HEK293T (cell line): ENCODE results near the gene PEX10.

ENCODE experiments used
- CTCF ChIA-PET: fragments of 350-600 bp; formaldehyde crosslinking; extraction: SDS; loops from one replicate; lab custom pipeline; 2021; ENCODE audit warnings: antibody characterized with exemption, inconsistent platforms; lab: Yijun Ruan, JAX
- POLR2A ChIA-PET: fragments of 350-600 bp; formaldehyde crosslinking; extraction: SDS; loops from one replicate; lab custom pipeline; 2020; ENCODE audit warnings: antibody characterized with exemption, inconsistent platforms; lab: Yijun Ruan, JAX
- DNase-seq: peaks from one replicate; pipeline ENCODE4 v3.0.0; 2012; ENCODE audit warnings: mixed read lengths; ENCODE audit errors: extremely low spot score
- ARNT ChIP-seq: fragments of 450-650 bp; IDR thresholded peaks from 2 replicates; pipeline ENCODE4 v1.6.1; 2017; ENCODE audit warnings: mild to moderate bottlenecking
- BHLHE40 ChIP-seq: fragments of 450-650 bp; IDR thresholded peaks from 2 replicates; pipeline ENCODE4 v1.6.1; 2016; ENCODE audit warnings: mild to moderate bottlenecking, moderate library complexity, borderline replicate concordance
- CTBP1 ChIP-seq: fragments of 450-650 bp; IDR thresholded peaks from 2 replicates; pipeline ENCODE4 v1.6.1; 2016; ENCODE audit warnings: borderline replicate concordance
- ELF4 ChIP-seq: fragments of 450-650 bp; IDR thresholded peaks from 2 replicates; pipeline ENCODE4 v1.6.1; 2017; ENCODE audit warnings: antibody characterized with exemption
- FOXA1 ChIP-seq: fragments of 450-650 bp; IDR thresholded peaks from 2 replicates; pipeline ENCODE4 v1.6.1; 2016; ENCODE audit warnings: mild to moderate bottlenecking
- FOXK2 ChIP-seq: fragments of 450-650 bp; IDR thresholded peaks from 2 replicates; pipeline ENCODE4 v1.6.1; 2016; ENCODE audit warnings: mild to moderate bottlenecking
- FOXM1 ChIP-seq: fragments of 450-650 bp; IDR thresholded peaks from 2 replicates; pipeline ENCODE4 v1.6.1; 2017; ENCODE audit warnings: mild to moderate bottlenecking, borderline replicate concordance
- HDGF ChIP-seq: fragments of 450-650 bp; IDR thresholded peaks from 2 replicates; pipeline ENCODE4 v1.6.1; 2017; ENCODE audit warnings: antibody characterized with exemption, borderline replicate concordance
- L3MBTL2 ChIP-seq: fragments of 450-650 bp; conservative IDR thresholded peaks from 2 replicates; pipeline ENCODE4 v1.6.1; 2016; ENCODE audit warnings: mild to moderate bottlenecking
- LEF1 ChIP-seq: fragments of 450-650 bp; IDR thresholded peaks from 2 replicates; pipeline ENCODE4 v1.6.1; 2017; ENCODE audit warnings: mild to moderate bottlenecking, borderline replicate concordance
- NFRKB ChIP-seq: fragments of 450-650 bp; IDR thresholded peaks from 2 replicates; pipeline ENCODE4 v1.6.1; 2016; ENCODE audit warnings: mild to moderate bottlenecking, moderate library complexity
- PKNOX1 ChIP-seq: fragments of 450-650 bp; IDR thresholded peaks from 2 replicates; pipeline ENCODE4 v1.6.1; 2016
- SP1 ChIP-seq: fragments of 450-650 bp; IDR thresholded peaks from 2 replicates; pipeline ENCODE4 v1.6.1; 2017
- SUZ12 ChIP-seq: fragments of 450-650 bp; IDR thresholded peaks from 2 replicates; pipeline ENCODE4 v1.6.1; 2016; ENCODE audit warnings: mild to moderate bottlenecking
- TARDBP ChIP-seq: fragments of 450-650 bp; IDR thresholded peaks from 2 replicates; pipeline ENCODE4 v1.6.1; 2016
- ZNF384 ChIP-seq: fragments of 450-650 bp; IDR thresholded peaks from 2 replicates; pipeline ENCODE4 v1.6.1; 2016

Gene PEX10

DNA sequence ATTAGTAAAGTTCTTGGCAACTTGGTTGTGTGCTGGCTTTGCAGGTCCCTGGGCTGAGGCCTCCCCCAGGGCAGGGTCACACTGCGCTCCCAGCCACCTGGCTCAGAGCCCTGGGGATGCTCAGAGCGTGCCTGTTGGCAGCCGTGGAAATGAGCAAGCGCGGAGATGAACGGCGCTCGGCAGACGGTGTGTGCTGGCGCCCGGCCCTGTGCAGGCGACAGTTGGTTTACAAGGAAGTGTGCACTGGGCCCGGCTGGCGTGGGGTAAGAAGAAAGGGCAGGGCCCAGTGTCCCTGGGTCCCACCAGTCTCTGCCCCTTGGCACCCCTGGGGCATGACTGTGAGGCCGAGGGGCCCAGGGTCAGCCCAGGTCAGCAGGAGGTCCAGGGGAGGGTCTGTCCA lies 25.7 kb upstream of the PEX10 start:
- TF ChIP-seq CTBP1 (no peak), L3MBTL2 (no peak), PKNOX1 (no peak), FOXA1 (no peak)
- DNase-seq = no peak
- CTCF ChIA-PET = no interaction called here
- POLR2A ChIA-PET = no interaction called here

DNA sequence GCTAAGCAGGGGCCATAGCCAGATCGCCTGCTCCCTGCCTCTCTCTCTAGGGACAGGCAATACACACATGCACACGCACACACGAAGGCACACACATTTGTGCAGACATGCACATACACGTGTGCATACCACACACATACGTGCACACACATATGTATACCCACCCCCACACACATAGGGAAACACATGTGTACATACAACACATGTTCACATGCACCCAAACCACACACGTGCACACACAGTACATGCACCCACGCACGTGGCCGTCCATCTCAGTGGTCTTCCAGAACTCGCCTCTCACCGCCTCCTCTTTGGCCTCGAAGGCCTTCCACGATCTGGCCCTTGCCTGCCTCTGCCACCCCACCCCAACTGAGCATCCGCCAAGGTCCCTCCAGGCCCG lies 25.3 kb upstream of the PEX10 start:
- ChIA-PET CTCF (no interaction called here), POLR2A (no interaction called here)
- DNase-seq = no peak
- TF ChIP-seq L3MBTL2 = no peak

DNA sequence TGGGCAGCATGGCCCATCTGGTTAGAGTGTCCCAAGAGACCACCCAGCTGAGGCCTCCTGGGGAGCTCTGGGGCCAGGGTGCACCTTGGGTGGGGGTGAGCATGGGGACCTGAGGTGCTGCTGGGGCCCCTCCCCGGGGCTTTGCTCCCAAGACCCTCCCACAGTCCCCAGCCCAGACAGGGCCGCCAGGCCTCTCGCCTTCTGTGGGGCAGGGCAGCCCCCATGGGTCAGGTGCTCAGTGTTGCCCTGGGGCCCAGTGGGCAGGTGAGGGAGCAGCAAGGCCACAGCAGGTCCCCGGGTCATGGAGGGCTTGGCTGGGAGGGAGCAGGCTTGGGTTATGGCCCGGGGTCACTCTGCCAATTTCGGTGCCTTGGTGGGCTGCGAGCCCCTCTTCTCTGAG lies 24.5 kb upstream of the PEX10 start:
- CTCF ChIA-PET = no interaction called here
- no peak for DNase-seq
- no peak for TF ChIP-seq ARNT
- no peak for TF ChIP-seq HDGF
- no peak for TF ChIP-seq PKNOX1
- no peak for TF ChIP-seq TARDBP
- no peak for TF ChIP-seq LEF1
- no peak for TF ChIP-seq FOXK2
- no peak for TF ChIP-seq SUZ12
- no peak for TF ChIP-seq CTBP1
- no peak for TF ChIP-seq L3MBTL2
- no peak for TF ChIP-seq BHLHE40
- TF ChIP-seq ELF4 = no peak
- no peak for TF ChIP-seq FOXA1
- no peak for TF ChIP-seq NFRKB
- no peak for TF ChIP-seq SP1
- TF ChIP-seq ZNF384 = no peak
- no peak for TF ChIP-seq FOXM1
- POLR2A ChIA-PET = no interaction called here

GRCh38 chr1:2435746-2436355 lies 23.5 kb upstream of the PEX10 start:
- no peak for TF ChIP-seq ARNT
- TF ChIP-seq FOXK2 = no peak
- TF ChIP-seq SP1 = no peak
- TF ChIP-seq HDGF = no peak
- TF ChIP-seq LEF1 = no peak
- no peak for TF ChIP-seq FOXM1
- no peak for TF ChIP-seq NFRKB
- CTCF ChIA-PET = no interaction called here
- POLR2A ChIA-PET = no interaction called here
- DNase-seq = no peak

GRCh38 chr1:2435091-2435490 lies 22.7 kb upstream of the PEX10 start:
- ChIA-PET POLR2A (no interaction called here), CTCF (interaction anchor here (1.1 kb wide), 1 partner anchor 20 kb away, joined by 3 read pairs; no protein-coding TSS in a partner anchor)
- TF ChIP-seq FOXM1 = no peak
- TF ChIP-seq CTBP1 = no peak
- TF ChIP-seq SUZ12 = no peak
- TF ChIP-seq FOXA1 = no peak
- TF ChIP-seq ARNT = no peak
- no peak for TF ChIP-seq FOXK2
- TF ChIP-seq PKNOX1 = no peak
- TF ChIP-seq ZNF384 = no peak
- TF ChIP-seq SP1 = no peak
- TF ChIP-seq NFRKB = no peak
- no peak for TF ChIP-seq BHLHE40
- DNase-seq = no peak

DNA sequence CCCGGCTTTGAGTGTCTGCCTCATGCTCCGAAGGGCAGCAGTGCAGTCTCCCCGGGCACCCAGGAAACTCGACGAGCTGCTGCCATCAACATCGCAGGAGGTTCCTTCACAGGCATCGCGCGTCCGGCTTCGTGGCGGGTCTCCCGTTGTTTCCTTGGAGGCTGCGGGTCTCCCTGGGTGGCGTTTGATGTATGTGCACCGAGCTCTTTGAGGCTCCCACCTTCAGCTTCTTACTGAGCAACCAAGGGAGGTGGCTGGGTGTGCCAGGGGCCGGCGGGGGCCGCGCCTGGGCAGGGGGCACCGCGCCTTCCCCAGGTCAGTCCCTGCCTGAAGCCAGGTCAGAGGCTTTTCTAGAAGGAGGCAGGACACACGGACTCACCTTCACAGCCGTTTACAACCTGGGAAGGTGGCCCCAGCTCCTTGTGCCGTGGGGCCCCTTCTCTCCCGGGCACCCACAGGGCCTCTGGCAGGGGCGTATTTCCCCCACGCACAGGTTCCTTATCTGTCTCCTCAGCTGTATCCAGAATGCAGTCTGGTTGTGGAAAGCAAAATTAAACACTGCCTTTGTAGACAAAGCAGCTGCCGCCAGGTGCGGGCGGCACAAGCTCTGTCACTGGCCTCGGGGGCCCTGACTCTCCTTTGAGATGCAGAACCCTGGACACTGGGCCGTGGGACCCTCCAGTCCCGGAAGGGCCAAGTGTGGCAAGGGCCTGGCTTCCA lies 21.7 kb upstream of the PEX10 start:
- TF ChIP-seq FOXA1 (no peak), TARDBP (no peak), BHLHE40 (no peak), PKNOX1 (no peak), CTBP1 (no peak), ZNF384 (no peak), SUZ12 (no peak), LEF1 (no peak), ELF4 (no peak), FOXM1 (no peak), HDGF (no peak)
- no peak for DNase-seq
- POLR2A ChIA-PET = no interaction called here
- CTCF ChIA-PET = interaction anchor here (1.1 kb wide), 2 partner anchors 13 to 19 kb away, joined by 3 read pairs; no protein-coding TSS in a partner anchor
